Natural killer cell (primary cell): ENCODE measurements around the gene AKT1. TPM values are rescaled to one million over a fixed set of nuclear protein-coding genes. Genes with fewer than 3 reads are reported as not detected.
A peak's percentile ranks its signal among the peaks of the same experiment; 100 is the strongest.

Experiments used
- ATAC-seq, 3 donors: fragments of 150-1000 bp in 2 of 3; fragments of 200-7000 bp in 1 of 3; cut with Tn5 transposase; 1 replicate in 1 of 3; 2 replicates in 2 of 3; pipeline ENCODE4 v1.10.0; 2021; ENCODE audit warnings: mild to moderate bottlenecking in 2 of 3, moderate library complexity in 2 of 3
- DNase-seq, 2 donors: peaks; one replicate each; pipeline versions ENCODE4 v3.0.0 to v3.0.0-alpha.2; 2013 to 2021; ENCODE audit warnings: mixed read lengths in 1 of 2
- H3K27ac ChIP-seq: one replicate; pipeline ENCODE4 v1.5.1; 2013; ENCODE audit warnings: mild to moderate bottlenecking, low read length
- H3K27me3 ChIP-seq: one replicate; pipeline ENCODE4 v1.6.1; 2013; ENCODE audit warnings: low read length; ENCODE audit not compliant: control insufficient read depth, insufficient read depth
- H3K36me3 ChIP-seq: one replicate; pipeline ENCODE4 v1.6.1; 2013; ENCODE audit warnings: low read length; ENCODE audit not compliant: control insufficient read depth, insufficient read depth
- H3K4me1 ChIP-seq: one replicate; pipeline ENCODE4 v1.6.1; 2013; ENCODE audit warnings: low read length; ENCODE audit not compliant: control insufficient read depth, insufficient read depth
- H3K4me3 ChIP-seq: one replicate; pipeline ENCODE4 v1.5.1; 2013; ENCODE audit warnings: low read length
- H3K9me3 ChIP-seq: one replicate; pipeline ENCODE4 v1.6.1; 2013; ENCODE audit warnings: low read length; ENCODE audit not compliant: control insufficient read depth, insufficient read depth
- H3K27ac Mint-ChIP-seq, 2 donors: one replicate each; pipeline ENCODE4 v1.8.0; 2022; ENCODE audit warnings: mild to moderate bottlenecking in 2 of 2, mixed read lengths in 2 of 2, moderate library complexity in 1 of 2
- H3K27me3 Mint-ChIP-seq, 2 donors: one replicate each; pipeline ENCODE4 v1.8.0; 2022; ENCODE audit warnings: low read depth in 2 of 2, mixed read lengths in 2 of 2
- H3K36me3 Mint-ChIP-seq: one replicate; pipeline ENCODE4 v1.8.0; 2022; ENCODE audit warnings: mixed read lengths
- H3K4me1 Mint-ChIP-seq, 2 donors: one replicate each; pipeline ENCODE4 v1.8.0; 2022; ENCODE audit warnings: mixed read lengths in 2 of 2
- H3K4me3 Mint-ChIP-seq: one replicate; pipeline ENCODE4 v1.8.0; 2022; ENCODE audit warnings: mild to moderate bottlenecking, moderate library complexity, mixed read lengths
- H3K9me3 Mint-ChIP-seq, 2 donors: one replicate each; pipeline ENCODE4 v1.8.0; 2022; ENCODE audit warnings: mixed read lengths in 2 of 2
- WGBS: methylation state at CpG from one replicate; pipeline ENCODE4 v1.1.7; 2013; ENCODE audit warnings: missing lambda C conversion rate; ENCODE audit not compliant: insufficient coverage; 5-methylcytosine and 5-hydroxymethylcytosine counted together
- intact Hi-C: fragments of 100-400 bp; cut with micrococcal nuclease; formaldehyde crosslinking; loops from one replicate; pipeline ENCODE4 v1.14.2; 2022
- total RNA-seq, 4 donors: library from RNA; stranded (reverse); fragments of 120-200 nt in 1 of 4; gene quantifications; one replicate each; pipeline versions ENCODE4 v1.2.3 to v1.2.4, GENCODE V29; 2013 to 2022
- TF ChIP-seq, protein P1 (sequence below): fragments of 200-600 bp; IDR thresholded peaks from one replicate; pipeline ENCODE4 v1.8.0; 2022; ENCODE audit warnings: antibody characterized with exemption

The AKT1 gene
- total RNA-seq, 3 donors from 2014 or later (not counting 1 experiment from before 2014, with no cell fraction given), result 152 to 163 (median 153) TPM

DNA sequence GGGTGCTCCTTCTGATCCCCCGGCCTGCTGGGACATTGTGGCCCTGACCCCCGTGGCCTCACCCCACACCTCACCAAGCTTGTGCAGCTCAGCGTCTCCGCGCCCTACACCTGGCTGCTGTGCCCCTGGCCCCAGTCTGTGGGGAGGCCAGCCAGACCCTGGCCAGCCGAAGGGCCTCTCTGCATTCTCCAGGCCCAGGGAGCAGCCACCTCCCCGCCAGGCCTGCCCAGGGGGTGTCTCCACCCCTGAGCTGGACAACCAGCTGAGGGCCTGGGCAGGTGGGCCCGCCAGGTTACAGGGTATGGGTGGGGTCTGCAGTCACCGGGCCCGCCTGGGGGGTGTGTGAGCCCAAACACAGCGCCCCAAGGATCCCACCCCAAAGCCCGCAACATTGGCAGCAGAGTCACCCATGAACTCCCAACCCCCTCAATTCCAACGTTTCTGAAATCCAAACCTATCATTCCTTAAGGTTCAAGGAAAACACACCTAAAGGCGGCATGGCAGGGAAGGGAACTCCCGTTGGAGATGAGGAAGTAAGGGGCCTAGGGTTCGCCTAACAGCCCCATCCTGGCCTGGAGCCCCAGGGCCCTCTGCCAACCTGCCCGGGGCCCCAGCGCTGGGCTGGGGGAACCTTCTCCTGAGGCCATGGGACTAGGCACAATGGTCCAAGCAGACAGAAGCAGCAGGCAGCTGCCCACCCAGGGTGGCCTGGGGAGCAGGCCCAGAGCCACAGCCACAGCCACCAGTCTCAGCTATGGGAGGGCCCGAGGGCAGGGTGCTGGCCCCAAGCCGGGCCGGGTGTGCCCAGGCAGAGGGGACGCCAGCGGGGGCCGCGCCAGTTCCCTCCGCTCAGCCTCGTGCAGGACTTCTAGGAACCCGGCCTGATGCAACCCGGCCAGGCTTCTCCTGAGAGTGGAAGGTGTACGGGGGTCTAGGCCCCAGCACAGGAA lies 8.5 kb downstream of the AKT1 start:
- Histone ChIP-seq H3K27ac (no peak overlapping the region), H3K4me1 (peaks cover 45% of the 10 kb centered on the region), H3K4me3 (no peak overlapping the region), H3K9me3 (no peaks in the 10 kb centered on the region), H3K27me3 (no peaks in the 10 kb centered on the region), H3K36me3 (peaks cover 25% of the 10 kb centered on the region)
- DNase-seq (no peak), ATAC-seq (no peak)
- intact Hi-C loops, result no loop called here
- Mint-ChIP-seq H3K9me3 (no peaks in the 10 kb centered on the region), H3K4me3 (no peak overlapping the region), H3K36me3 (no peaks in the 10 kb centered on the region), H3K4me1 (peaks cover 0 to 46% of the 10 kb centered on the region in 2 donors), H3K27me3 (no peaks in the 10 kb centered on the region), H3K27ac (peak overlapping the region; percentile 31 to 74)
- WGBS, result 86% methylated on average over 28 of the region's 30 CpGs
- TF ChIP-seq, protein P1, sequence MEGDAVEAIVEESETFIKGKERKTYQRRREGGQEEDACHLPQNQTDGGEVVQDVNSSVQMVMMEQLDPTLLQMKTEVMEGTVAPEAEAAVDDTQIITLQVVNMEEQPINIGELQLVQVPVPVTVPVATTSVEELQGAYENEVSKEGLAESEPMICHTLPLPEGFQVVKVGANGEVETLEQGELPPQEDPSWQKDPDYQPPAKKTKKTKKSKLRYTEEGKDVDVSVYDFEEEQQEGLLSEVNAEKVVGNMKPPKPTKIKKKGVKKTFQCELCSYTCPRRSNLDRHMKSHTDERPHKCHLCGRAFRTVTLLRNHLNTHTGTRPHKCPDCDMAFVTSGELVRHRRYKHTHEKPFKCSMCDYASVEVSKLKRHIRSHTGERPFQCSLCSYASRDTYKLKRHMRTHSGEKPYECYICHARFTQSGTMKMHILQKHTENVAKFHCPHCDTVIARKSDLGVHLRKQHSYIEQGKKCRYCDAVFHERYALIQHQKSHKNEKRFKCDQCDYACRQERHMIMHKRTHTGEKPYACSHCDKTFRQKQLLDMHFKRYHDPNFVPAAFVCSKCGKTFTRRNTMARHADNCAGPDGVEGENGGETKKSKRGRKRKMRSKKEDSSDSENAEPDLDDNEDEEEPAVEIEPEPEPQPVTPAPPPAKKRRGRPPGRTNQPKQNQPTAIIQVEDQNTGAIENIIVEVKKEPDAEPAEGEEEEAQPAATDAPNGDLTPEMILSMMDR, result no peak

DNA sequence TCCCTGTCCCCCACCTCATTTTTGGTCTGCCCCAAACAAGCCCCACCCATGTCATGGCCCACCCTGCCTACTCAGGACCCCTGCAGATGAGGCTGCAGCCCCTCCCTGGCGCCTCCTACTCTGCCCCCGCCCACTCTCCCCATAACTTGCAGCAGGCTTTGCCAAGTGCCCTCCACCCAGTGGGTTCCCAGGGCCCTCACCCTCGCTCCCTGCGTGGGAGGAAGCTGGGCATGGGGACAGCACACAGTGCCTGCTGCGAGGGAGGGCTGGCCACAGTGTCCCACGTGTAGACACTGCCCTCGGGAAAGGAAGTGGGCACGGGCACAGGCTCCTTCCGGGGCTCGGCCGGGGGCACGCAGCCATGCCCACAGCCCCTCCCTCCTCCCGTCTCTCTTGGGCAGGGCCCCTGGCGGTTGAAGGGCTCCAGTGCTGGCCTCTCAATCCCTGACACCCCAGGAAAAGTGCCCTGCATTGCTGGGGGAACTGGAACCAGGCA lies 9.4 kb downstream of the AKT1 start:
- H3K4me3 Mint-ChIP-seq, result no peak overlapping the region
- peaks cover 16% of the 10 kb centered on the region for H3K36me3 ChIP-seq
- H3K4me1 ChIP-seq, result peaks cover 45% of the 10 kb centered on the region
- no peaks in the 10 kb centered on the region for H3K9me3 ChIP-seq
- peak in 1 of 2 donors; percentile 53 for DNase-seq
- TF ChIP-seq, protein P1, result no peak
- intact Hi-C loops, result no loop called here
- 25% methylated on average over 14 of the region's 14 CpGs for WGBS
- ATAC-seq, result peak; percentile 62 to 76 (median 69)
- no peak overlapping the region for H3K27ac ChIP-seq
- no peaks in the 10 kb centered on the region for H3K27me3 ChIP-seq
- peak overlapping the region; percentile 31 to 74 for H3K27ac Mint-ChIP-seq
- H3K36me3 Mint-ChIP-seq, result no peaks in the 10 kb centered on the region
- no peaks in the 10 kb centered on the region for H3K27me3 Mint-ChIP-seq
- H3K4me1 Mint-ChIP-seq, result peaks cover 0 to 39% of the 10 kb centered on the region in 2 donors
- no peak overlapping the region for H3K4me3 ChIP-seq
- H3K9me3 Mint-ChIP-seq, result no peaks in the 10 kb centered on the region

DNA sequence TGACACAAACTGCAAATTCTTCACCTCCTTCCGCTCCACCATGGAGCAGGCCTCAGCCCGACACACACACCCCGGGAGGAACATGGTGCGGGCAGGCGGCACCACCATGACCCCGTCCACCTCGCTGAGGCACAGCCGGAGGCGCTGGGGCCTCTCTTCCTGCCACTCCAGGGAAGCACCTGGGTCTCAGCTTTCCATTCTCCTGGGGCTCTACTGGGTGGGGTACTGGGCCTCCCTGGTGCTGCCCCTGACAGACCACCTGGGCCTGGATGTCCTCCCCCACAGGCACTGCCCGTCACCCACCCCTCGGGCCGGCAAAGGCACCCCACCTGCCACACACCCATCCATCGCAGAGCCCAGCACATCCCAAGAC lies 9.9 kb downstream of the AKT1 start:
- Mint-ChIP-seq H3K4me3 (no peak overlapping the region), H3K4me1 (peaks cover 0 to 35% of the 10 kb centered on the region in 2 donors), H3K9me3 (no peaks in the 10 kb centered on the region), H3K27me3 (no peaks in the 10 kb centered on the region), H3K27ac (peak overlapping the region in 1 of 2 donors; percentile 74), H3K36me3 (no peaks in the 10 kb centered on the region)
- WGBS, result 90% methylated on average over 13 of the region's 13 CpGs
- TF ChIP-seq, protein P1, result no peak
- no peaks in the 10 kb centered on the region for H3K27me3 ChIP-seq
- H3K9me3 ChIP-seq, result no peaks in the 10 kb centered on the region
- H3K27ac ChIP-seq, result no peak overlapping the region
- DNase-seq (no peak), ATAC-seq (no peak)
- peaks cover 41% of the 10 kb centered on the region for H3K4me1 ChIP-seq
- peaks cover 12% of the 10 kb centered on the region for H3K36me3 ChIP-seq
- H3K4me3 ChIP-seq, result no peak overlapping the region
- intact Hi-C loops, result no loop called here
